PFSK-1 (cell line): ENCODE results near the gene CUX1.

Source experiments
- FOXP2 ChIP-seq: optimal IDR thresholded peaks from 2 replicates; pipeline ENCODE3; 2011; ENCODE audit warnings: borderline replicate concordance, control low read depth, inconsistent platforms; ENCODE audit not compliant: insufficient read depth; ENCODE audit errors: extremely low read length, extremely low read depth
- POLR2AphosphoS5 ChIP-seq: IDR thresholded peaks from 2 replicates; pipeline ENCODE4 v1.6.1; 2012; ENCODE audit warnings: low read depth, mild to moderate bottlenecking, control low read depth, low read length, moderate library complexity
- SIN3A ChIP-seq: IDR thresholded peaks from 2 replicates; pipeline ENCODE4 v1.6.1; 2012; ENCODE audit warnings: mild to moderate bottlenecking, low read length, moderate library complexity, borderline replicate concordance; ENCODE audit not compliant: insufficient read depth
- TAF1 ChIP-seq: IDR thresholded peaks from 2 replicates; pipeline ENCODE4 v1.6.1; 2012; ENCODE audit warnings: low read length, control low read depth, borderline replicate concordance; ENCODE audit not compliant: insufficient read depth
- TF ChIP-seq, protein P1 (sequence below), 2 experiments: IDR thresholded peaks; 2 replicates each; pipeline versions ENCODE4 v1.6.1 to v1.8.0; 2011 to 2012; ENCODE audit warnings: low read depth in 2 of 2, low read length in 2 of 2, control low read depth in 1 of 2, inconsistent platforms in 1 of 2, mild to moderate bottlenecking in 1 of 2, moderate library complexity in 1 of 2; ENCODE audit not compliant: insufficient read depth in 1 of 2

Gene CUX1

DNA sequence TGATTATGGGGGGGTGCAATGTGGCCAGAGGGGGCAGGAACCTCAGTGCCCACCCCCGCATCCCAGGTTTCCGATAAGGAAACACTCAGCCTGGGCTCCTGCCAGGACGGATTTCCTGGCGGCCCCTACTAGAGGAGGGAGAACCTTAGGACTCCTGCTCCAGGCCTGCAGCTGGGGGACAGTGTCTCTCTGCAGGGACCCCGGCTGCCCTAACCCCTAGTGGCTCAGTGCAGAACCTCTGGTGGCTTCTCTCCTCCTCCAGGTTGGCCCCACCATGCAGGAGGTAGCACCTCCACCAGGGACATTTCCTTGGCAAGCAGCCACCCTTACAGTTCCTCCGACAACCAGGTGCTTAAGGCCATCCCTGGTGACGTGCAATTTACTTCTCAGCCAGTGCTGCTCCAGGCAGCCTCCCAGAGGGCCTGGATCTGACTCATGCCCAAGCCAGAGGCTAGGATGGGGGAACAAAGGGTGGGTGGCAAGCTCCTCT lies 501.1 kb downstream of the CUX1 start:
- TF ChIP-seq SIN3A (no peak), POLR2AphosphoS5 (no peak), FOXP2 (no peak), TAF1 (no peak)
- TF ChIP-seq, protein P1, sequence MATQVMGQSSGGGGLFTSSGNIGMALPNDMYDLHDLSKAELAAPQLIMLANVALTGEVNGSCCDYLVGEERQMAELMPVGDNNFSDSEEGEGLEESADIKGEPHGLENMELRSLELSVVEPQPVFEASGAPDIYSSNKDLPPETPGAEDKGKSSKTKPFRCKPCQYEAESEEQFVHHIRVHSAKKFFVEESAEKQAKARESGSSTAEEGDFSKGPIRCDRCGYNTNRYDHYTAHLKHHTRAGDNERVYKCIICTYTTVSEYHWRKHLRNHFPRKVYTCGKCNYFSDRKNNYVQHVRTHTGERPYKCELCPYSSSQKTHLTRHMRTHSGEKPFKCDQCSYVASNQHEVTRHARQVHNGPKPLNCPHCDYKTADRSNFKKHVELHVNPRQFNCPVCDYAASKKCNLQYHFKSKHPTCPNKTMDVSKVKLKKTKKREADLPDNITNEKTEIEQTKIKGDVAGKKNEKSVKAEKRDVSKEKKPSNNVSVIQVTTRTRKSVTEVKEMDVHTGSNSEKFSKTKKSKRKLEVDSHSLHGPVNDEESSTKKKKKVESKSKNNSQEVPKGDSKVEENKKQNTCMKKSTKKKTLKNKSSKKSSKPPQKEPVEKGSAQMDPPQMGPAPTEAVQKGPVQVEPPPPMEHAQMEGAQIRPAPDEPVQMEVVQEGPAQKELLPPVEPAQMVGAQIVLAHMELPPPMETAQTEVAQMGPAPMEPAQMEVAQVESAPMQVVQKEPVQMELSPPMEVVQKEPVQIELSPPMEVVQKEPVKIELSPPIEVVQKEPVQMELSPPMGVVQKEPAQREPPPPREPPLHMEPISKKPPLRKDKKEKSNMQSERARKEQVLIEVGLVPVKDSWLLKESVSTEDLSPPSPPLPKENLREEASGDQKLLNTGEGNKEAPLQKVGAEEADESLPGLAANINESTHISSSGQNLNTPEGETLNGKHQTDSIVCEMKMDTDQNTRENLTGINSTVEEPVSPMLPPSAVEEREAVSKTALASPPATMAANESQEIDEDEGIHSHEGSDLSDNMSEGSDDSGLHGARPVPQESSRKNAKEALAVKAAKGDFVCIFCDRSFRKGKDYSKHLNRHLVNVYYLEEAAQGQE (IDR thresholded peaks at IDR 0.05; ENCODE audit: insufficient read depth in 1 of 2, low read depth in 2 of 2, low read length in 2 of 2): no peak

DNA sequence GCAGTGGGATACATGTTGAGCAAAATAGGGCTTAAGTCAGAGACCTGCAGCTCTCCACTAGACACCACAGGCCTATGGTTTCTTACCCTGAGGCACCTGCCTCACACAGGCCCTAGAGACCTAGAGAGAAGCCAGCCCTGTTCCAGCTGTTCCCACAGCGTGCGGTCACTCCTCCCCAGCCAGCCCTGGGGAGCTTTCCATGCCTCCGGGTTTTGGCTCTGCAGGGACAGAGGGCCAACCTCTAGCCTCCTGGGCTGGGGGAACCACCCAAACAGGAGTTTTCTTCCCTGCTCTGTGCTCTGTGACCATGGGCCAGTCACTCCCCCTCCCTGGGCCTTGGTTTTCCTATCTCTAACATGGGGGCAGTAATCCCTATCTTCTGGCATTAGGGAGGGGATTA lies 502.2 kb downstream of the CUX1 start:
- no peak for TF ChIP-seq POLR2AphosphoS5
- TF ChIP-seq SIN3A: no peak
- TF ChIP-seq, protein P1 (IDR thresholded peaks at IDR 0.05; ENCODE audit: insufficient read depth in 1 of 2, low read depth in 2 of 2, low read length in 2 of 2): no peak
- no peak for TF ChIP-seq FOXP2
- TF ChIP-seq TAF1: no peak

DNA sequence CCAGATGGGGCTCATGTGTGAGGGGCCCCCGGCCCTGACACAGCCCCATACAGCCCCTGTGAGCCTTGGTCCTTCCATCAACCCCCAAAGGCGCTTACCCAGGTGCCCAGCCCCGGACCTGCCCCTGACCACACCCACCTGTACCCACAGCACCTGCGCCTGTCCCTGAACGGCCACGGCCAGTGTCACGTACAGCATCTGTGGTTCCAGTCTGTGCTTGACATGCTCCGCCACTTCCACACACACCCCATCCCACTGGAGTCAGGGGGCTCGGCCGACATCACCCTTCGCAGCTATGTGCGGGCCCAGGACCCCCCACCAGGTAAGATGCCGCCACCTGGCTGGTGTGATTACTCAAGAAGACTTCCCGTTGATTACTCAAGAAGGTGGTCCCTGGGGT lies 502.8 kb downstream of the CUX1 start:
- TF ChIP-seq POLR2AphosphoS5: no peak
- no peak for TF ChIP-seq TAF1
- TF ChIP-seq SIN3A: no peak
- TF ChIP-seq, protein P1 (IDR thresholded peaks at IDR 0.05; ENCODE audit: insufficient read depth in 1 of 2, low read depth in 2 of 2, low read length in 2 of 2): no peak
- TF ChIP-seq FOXP2: no peak

DNA sequence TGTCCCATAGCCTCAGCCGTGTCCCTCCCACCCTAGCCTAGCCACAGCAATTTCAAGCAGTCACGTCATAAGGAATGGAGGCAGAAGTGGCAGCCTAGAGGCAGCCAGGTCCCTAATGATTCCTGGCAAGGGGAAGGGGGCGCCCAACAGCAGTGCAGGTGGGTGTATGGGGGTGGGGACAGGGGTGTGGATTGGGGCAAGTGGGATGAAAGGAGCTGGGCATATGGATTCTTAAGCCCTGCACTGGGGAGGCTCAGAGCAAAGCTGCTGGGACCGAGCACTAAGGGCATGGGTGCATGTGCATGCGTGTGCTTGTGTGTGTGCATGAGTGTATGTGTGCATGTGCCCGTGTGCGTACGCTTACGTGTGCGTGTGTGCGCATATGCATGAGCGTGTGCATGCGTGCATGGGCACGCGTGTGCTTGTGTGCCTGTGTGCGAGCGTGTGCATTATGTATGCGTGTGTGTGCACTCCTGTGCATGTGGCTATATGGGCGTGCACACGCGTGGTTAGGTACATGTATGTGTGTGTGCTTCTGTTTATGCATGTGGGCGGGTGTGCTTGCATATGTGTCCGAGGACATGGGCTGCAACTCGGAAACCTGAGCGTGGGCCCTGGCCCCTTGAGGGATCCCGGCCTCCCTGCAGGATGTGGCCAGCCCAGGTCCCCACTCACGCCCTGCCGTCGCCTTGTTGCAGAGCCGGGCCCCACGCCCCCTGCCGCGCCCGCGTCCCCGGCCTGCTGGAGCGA lies 503.4 kb downstream of the CUX1 start:
- TF ChIP-seq, protein P1 (IDR thresholded peaks at IDR 0.05; ENCODE audit: insufficient read depth in 1 of 2, low read depth in 2 of 2, low read length in 2 of 2): no peak
- TF ChIP-seq TAF1 (no peak), SIN3A (no peak), POLR2AphosphoS5 (no peak), FOXP2 (no peak)
